ENCODE results near the gene OARD1.

Gene OARD1

DNA sequence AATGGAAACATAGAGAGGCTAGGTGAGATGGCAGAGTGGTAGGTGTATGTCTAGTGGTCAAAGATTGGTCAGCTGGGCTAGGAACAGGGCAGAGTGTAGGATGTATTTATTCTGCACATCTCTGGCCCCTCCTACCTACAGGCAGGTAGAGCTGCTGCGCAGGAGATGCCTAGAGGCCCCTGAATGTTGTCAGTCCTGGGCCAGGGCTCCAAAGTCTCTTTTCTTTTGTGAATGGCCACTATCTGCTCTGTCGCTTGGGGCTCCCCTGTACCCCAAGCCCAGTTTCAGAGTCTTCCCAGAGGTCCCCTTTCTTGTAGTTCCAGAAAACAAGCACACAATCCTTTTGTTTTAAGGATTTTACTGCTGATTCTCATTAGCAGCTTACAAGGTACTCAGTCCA, 24.9 kb downstream of the OARD1 start:
- H3K9me2 ChIP-seq (replicated peaks; ENCODE audit: low read depth, low read length), result no peaks in the 10 kb centered on the region

DNA sequence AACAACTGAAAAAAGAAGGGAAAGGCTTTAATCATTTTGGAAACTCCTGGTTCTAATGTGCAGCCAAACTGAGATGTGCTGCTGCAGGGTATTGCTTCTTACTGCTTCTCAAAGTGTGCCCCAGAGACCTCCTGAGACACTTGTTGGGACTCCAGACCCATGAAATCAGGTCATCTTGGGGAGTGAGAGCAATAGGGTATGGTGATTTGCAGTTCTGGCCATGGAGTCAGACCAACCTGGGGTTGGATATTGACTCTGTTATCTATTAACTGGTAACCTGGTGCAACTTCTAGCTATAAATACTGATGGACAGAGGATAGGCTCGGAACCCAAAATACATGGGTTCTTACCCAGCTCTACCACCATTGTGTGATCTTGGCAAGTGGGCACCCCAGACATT, 26.1 kb downstream of the OARD1 start:
- no peaks in the 10 kb centered on the region for H3K9me2 ChIP-seq (replicated peaks; ENCODE audit: low read depth, low read length)
- no peak overlapping the region for H3K4me3 ChIP-seq (ENCODE audit: low read length, poor library complexity, severe bottlenecking)
- H3K79me2 ChIP-seq (ENCODE audit: insufficient read depth, low read length), result no peaks in the 10 kb centered on the region
- H3K4me2 ChIP-seq (ENCODE audit: low read depth, low read length, poor library complexity, severe bottlenecking), result no peak overlapping the region
- no peak overlapping the region for H2AFZ ChIP-seq (ENCODE audit: low read length)
- no peaks in the 10 kb centered on the region for H3K4me1 ChIP-seq (ENCODE audit: insufficient read depth, low read length, poor library complexity, severe bottlenecking)
- no peaks in the 10 kb centered on the region for H3F3A ChIP-seq (ENCODE audit: low read depth)
- no peaks in the 10 kb centered on the region for H3K27me3 ChIP-seq (ENCODE audit: insufficient read depth, low read length, poor library complexity, severe bottlenecking)
- no peaks in the 10 kb centered on the region for H3K9me3 ChIP-seq (ENCODE audit: insufficient read depth, low read depth, low read length)
- no peaks in the 10 kb centered on the region for H4K20me1 ChIP-seq (ENCODE audit: insufficient read depth, low read length, poor library complexity, severe bottlenecking)
- no peak overlapping the region for H3K9ac ChIP-seq (ENCODE audit: low read depth, low read length, poor library complexity, severe bottlenecking)
- TF ChIP-seq EZH2phosphoT487 (IDR thresholded peaks at IDR 0.05; ENCODE audit: borderline replicate concordance), result no peak
- TF ChIP-seq, protein P1, sequence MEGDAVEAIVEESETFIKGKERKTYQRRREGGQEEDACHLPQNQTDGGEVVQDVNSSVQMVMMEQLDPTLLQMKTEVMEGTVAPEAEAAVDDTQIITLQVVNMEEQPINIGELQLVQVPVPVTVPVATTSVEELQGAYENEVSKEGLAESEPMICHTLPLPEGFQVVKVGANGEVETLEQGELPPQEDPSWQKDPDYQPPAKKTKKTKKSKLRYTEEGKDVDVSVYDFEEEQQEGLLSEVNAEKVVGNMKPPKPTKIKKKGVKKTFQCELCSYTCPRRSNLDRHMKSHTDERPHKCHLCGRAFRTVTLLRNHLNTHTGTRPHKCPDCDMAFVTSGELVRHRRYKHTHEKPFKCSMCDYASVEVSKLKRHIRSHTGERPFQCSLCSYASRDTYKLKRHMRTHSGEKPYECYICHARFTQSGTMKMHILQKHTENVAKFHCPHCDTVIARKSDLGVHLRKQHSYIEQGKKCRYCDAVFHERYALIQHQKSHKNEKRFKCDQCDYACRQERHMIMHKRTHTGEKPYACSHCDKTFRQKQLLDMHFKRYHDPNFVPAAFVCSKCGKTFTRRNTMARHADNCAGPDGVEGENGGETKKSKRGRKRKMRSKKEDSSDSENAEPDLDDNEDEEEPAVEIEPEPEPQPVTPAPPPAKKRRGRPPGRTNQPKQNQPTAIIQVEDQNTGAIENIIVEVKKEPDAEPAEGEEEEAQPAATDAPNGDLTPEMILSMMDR (conservative IDR thresholded peaks at IDR 0.05; ENCODE audit: low read length), result no peak
- no peaks in the 10 kb centered on the region for H3K36me3 ChIP-seq (ENCODE audit: insufficient read depth, low read length)

More for the DNA sequence above, 24.9 kb downstream of the OARD1 start:
- TF ChIP-seq, protein P1 (conservative IDR thresholded peaks at IDR 0.05; ENCODE audit: low read length), result no peak
- TF ChIP-seq EZH2phosphoT487 (IDR thresholded peaks at IDR 0.05; ENCODE audit: borderline replicate concordance), result no peak
- Histone ChIP-seq H3K36me3 (ENCODE audit: insufficient read depth, low read length) (no peaks in the 10 kb centered on the region), H3K4me1 (ENCODE audit: insufficient read depth, low read length, poor library complexity, severe bottlenecking) (peaks cover 11% of the 10 kb centered on the region), H3F3A (ENCODE audit: low read depth) (no peaks in the 10 kb centered on the region), H3K9me3 (ENCODE audit: insufficient read depth, low read depth, low read length) (no peaks in the 10 kb centered on the region), H3K9ac (ENCODE audit: low read depth, low read length, poor library complexity, severe bottlenecking) (no peak overlapping the region), H3K4me2 (ENCODE audit: low read depth, low read length, poor library complexity, severe bottlenecking) (no peak overlapping the region), H3K79me2 (ENCODE audit: insufficient read depth, low read length) (no peaks in the 10 kb centered on the region), H3K4me3 (ENCODE audit: low read length, poor library complexity, severe bottlenecking) (no peak overlapping the region), H4K20me1 (ENCODE audit: insufficient read depth, low read length, poor library complexity, severe bottlenecking) (no peaks in the 10 kb centered on the region), H2AFZ (ENCODE audit: low read length) (no peak overlapping the region), H3K27me3 (ENCODE audit: insufficient read depth, low read length, poor library complexity, severe bottlenecking) (no peaks in the 10 kb centered on the region)

DNA sequence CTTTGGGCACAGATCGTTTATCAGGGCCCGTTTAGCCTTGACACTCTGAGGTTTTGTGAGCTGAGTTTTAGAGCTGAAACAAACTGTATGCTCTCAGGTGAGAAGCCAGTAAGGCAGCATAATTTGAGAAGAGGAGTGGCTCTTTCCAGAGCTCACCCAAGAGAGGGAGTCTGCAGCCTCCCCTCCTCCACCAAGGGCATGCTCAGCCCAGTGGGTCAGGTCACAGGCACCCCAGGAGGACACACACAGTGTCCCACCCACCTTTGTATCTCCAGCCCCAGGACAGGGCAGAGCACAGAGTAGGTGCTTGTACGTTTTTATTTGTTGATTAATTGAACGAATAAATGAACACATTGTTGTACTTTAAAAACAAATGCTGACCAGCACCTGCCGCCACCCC, 26.5 kb downstream of the OARD1 start:
- Histone ChIP-seq H3K9me2 (replicated peaks; ENCODE audit: low read depth, low read length) (no peaks in the 10 kb centered on the region), H3K27me3 (ENCODE audit: insufficient read depth, low read length, poor library complexity, severe bottlenecking) (no peaks in the 10 kb centered on the region), H3K4me2 (ENCODE audit: low read depth, low read length, poor library complexity, severe bottlenecking) (no peak overlapping the region), H4K20me1 (ENCODE audit: insufficient read depth, low read length, poor library complexity, severe bottlenecking) (no peaks in the 10 kb centered on the region), H3K9me3 (ENCODE audit: insufficient read depth, low read depth, low read length) (no peaks in the 10 kb centered on the region), H2AFZ (ENCODE audit: low read length) (no peak overlapping the region), H3K4me1 (ENCODE audit: insufficient read depth, low read length, poor library complexity, severe bottlenecking) (peaks cover 4% of the 10 kb centered on the region), H3K4me3 (ENCODE audit: low read length, poor library complexity, severe bottlenecking) (no peak overlapping the region), H3K9ac (ENCODE audit: low read depth, low read length, poor library complexity, severe bottlenecking) (no peak overlapping the region), H3F3A (ENCODE audit: low read depth) (no peaks in the 10 kb centered on the region), H3K79me2 (ENCODE audit: insufficient read depth, low read length) (no peaks in the 10 kb centered on the region), H3K36me3 (ENCODE audit: insufficient read depth, low read length) (no peaks in the 10 kb centered on the region)
- no peak for TF ChIP-seq EZH2phosphoT487 (IDR thresholded peaks at IDR 0.05; ENCODE audit: borderline replicate concordance)
- TF ChIP-seq, protein P1 (conservative IDR thresholded peaks at IDR 0.05; ENCODE audit: low read length), result no peak

Measured in Loucy (cell line).